ENCODE measurements around the gene GALNT18. TPM values are rescaled to one million over a fixed set of nuclear protein-coding genes. Genes with fewer than 3 reads are reported as not detected.

Gene GALNT18
- total RNA-seq, 1 donor, result 4.7 TPM

DNA sequence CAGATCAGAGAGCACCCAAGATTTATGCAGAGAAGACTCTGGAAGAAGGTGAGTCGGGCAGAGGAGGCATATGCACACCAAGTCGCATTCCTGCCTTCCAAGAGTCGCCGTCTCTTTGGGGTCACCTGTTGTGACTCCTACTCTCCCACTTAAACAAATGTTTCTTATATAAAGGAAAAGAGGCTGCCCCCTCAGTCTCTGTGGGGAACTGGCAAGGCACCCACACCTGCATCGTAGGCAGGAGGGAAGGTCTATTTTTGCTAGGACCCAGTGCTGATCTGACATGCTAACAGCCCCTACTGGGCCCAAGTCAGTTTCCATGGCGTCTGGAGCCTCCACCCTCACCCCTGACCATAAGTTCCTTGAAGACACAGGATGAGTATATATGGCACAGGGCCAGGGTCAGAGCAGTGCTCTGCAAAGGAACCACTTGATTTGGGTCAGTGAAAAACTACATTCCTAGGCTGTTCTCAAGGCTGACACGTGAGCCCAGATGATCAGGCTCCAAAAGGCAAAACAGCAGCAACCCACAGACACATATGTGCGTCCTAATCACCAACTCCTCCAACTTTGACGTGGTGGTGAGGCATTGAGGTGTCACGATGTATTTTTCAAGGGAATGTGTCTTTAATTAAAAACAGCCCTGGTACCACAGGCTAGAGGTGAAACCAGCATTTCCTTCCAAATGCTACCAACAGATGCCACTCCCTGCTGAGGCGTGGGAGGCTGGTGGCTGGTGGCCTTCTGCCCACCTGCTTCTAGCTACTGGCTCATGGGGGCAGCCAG, 213.2 kb downstream of the GALNT18 start:
- Histone ChIP-seq H2AFZ (ENCODE audit: low read length) (no peak overlapping the region), H3K27ac (ENCODE audit: low read depth, low read length) (no peak overlapping the region), H3K36me3 (ENCODE audit: insufficient read depth, low read length) (no peaks in the 10 kb centered on the region), H3K4me1 (ENCODE audit: insufficient read depth, low read length) (no peaks in the 10 kb centered on the region), H3K79me2 (ENCODE audit: insufficient read depth, low read length) (no peaks in the 10 kb centered on the region), H3K4me2 (ENCODE audit: insufficient read depth, low read length) (no peak overlapping the region), H3K4me3 (ENCODE audit: insufficient read depth, low read length) (no peak overlapping the region), H3K9me3 (ENCODE audit: low read depth, low read length) (no peaks in the 10 kb centered on the region), H3K27me3 (ENCODE audit: insufficient read depth, low read length) (peaks cover 28% of the 10 kb centered on the region), H4K20me1 (ENCODE audit: insufficient read depth, low read length) (no peaks in the 10 kb centered on the region)
- no peak for DNase-seq (ENCODE audit: insufficient read length, low spot score, missing footprints)
- TF ChIP-seq, protein P1, sequence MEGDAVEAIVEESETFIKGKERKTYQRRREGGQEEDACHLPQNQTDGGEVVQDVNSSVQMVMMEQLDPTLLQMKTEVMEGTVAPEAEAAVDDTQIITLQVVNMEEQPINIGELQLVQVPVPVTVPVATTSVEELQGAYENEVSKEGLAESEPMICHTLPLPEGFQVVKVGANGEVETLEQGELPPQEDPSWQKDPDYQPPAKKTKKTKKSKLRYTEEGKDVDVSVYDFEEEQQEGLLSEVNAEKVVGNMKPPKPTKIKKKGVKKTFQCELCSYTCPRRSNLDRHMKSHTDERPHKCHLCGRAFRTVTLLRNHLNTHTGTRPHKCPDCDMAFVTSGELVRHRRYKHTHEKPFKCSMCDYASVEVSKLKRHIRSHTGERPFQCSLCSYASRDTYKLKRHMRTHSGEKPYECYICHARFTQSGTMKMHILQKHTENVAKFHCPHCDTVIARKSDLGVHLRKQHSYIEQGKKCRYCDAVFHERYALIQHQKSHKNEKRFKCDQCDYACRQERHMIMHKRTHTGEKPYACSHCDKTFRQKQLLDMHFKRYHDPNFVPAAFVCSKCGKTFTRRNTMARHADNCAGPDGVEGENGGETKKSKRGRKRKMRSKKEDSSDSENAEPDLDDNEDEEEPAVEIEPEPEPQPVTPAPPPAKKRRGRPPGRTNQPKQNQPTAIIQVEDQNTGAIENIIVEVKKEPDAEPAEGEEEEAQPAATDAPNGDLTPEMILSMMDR (IDR thresholded peaks at IDR 0.05; ENCODE audit: extremely low read depth, low read depth, low read length), result no peak

DNA sequence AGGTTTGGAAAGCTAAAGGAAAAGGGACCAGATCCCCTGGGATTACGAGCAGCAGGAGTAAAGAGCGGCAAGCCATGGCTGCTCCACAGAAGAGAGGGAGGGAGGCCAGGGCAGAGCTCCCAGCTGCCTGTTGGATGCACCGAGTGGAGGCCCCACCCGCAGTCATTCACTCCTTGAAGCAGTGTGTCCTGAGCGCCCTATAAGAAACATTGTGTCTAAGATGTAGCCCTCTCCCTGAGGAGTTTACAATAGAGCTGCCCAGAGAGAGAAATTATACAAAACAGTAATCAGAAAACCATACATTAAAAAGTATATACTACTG, 214.1 kb downstream of the GALNT18 start:
- H3K27me3 ChIP-seq (ENCODE audit: insufficient read depth, low read length), result peaks cover 37% of the 10 kb centered on the region
- DNase-seq (ENCODE audit: insufficient read length, low spot score, missing footprints), result no peak
- TF ChIP-seq, protein P1 (IDR thresholded peaks at IDR 0.05; ENCODE audit: extremely low read depth, low read depth, low read length), result no peak
- H3K4me3 ChIP-seq (ENCODE audit: insufficient read depth, low read length), result no peak overlapping the region
- no peak overlapping the region for H2AFZ ChIP-seq (ENCODE audit: low read length)
- H3K27ac ChIP-seq (ENCODE audit: low read depth, low read length), result no peak overlapping the region
- H4K20me1 ChIP-seq (ENCODE audit: insufficient read depth, low read length), result no peaks in the 10 kb centered on the region
- no peak overlapping the region for H3K4me2 ChIP-seq (ENCODE audit: insufficient read depth, low read length)
- H3K79me2 ChIP-seq (ENCODE audit: insufficient read depth, low read length), result no peaks in the 10 kb centered on the region
- H3K9me3 ChIP-seq (ENCODE audit: low read depth, low read length), result no peaks in the 10 kb centered on the region
- H3K36me3 ChIP-seq (ENCODE audit: insufficient read depth, low read length), result no peaks in the 10 kb centered on the region
- no peaks in the 10 kb centered on the region for H3K4me1 ChIP-seq (ENCODE audit: insufficient read depth, low read length)

DNA sequence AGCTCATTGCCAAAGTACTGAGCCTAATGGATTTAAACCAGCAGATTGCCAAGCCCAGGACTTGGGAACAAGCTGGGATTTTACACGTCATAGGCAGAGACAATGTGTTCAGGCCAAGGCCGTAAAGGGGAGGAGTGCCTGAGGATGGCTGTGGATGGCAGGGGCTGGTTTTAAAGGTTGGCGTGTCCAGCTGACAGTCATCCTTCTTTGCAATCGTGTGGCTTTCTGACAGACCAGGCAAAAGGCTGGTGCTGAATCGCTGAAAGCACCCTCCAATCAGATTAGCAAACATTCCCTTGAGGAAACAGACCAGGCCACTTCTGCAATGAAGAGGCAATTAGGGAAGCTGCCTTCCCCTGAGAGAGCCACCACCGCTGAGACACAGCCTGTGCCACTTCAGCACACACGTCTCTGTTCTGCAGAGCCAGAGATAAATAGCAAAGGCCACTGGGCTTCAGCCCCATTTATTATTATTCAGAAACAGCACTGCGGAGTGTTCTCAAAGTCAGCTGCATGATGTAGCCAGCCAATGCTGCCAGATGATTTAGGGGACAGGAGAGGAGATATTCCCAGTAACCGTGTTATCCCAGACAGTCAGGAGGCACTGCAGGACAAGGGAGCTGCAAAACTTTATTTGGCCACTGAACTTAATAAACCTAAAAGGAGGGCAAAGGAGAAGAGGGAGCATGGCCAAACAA, 214.6 kb downstream of the GALNT18 start:
- Histone ChIP-seq H3K9me3 (ENCODE audit: low read depth, low read length) (no peaks in the 10 kb centered on the region), H4K20me1 (ENCODE audit: insufficient read depth, low read length) (no peaks in the 10 kb centered on the region), H3K27me3 (ENCODE audit: insufficient read depth, low read length) (peaks cover 41% of the 10 kb centered on the region), H3K4me3 (ENCODE audit: insufficient read depth, low read length) (no peak overlapping the region), H3K79me2 (ENCODE audit: insufficient read depth, low read length) (no peaks in the 10 kb centered on the region), H3K4me2 (ENCODE audit: insufficient read depth, low read length) (no peak overlapping the region), H2AFZ (ENCODE audit: low read length) (no peak overlapping the region), H3K27ac (ENCODE audit: low read depth, low read length) (no peak overlapping the region), H3K4me1 (ENCODE audit: insufficient read depth, low read length) (no peaks in the 10 kb centered on the region), H3K36me3 (ENCODE audit: insufficient read depth, low read length) (no peaks in the 10 kb centered on the region)
- TF ChIP-seq, protein P1 (IDR thresholded peaks at IDR 0.05; ENCODE audit: extremely low read depth, low read depth, low read length), result no peak
- DNase-seq (ENCODE audit: insufficient read length, low spot score, missing footprints), result no peak

DNA sequence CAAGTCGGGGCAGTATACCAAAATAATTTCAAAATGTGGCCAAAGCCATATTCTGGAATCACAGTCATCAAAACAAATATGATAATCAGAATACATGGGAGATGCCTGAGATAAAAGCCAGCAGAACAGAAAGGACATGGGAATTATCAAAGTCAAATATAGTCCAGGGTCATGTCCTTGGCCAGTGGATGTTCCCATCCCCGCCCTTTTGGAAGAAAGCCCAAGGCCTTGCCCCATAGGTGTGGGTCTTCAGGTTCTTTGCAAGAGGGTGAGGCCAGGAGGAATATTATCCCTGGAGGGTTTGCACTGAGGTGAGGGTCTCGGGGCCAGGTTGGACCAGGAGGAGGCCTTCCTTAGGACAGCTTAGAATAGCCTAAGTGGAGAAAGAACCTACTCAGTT, 215.2 kb downstream of the GALNT18 start:
- Histone ChIP-seq H3K4me2 (ENCODE audit: insufficient read depth, low read length) (no peak overlapping the region), H3K9me3 (ENCODE audit: low read depth, low read length) (no peaks in the 10 kb centered on the region), H3K36me3 (ENCODE audit: insufficient read depth, low read length) (no peaks in the 10 kb centered on the region), H2AFZ (ENCODE audit: low read length) (no peak overlapping the region), H3K27me3 (ENCODE audit: insufficient read depth, low read length) (peaks cover 38% of the 10 kb centered on the region), H3K79me2 (ENCODE audit: insufficient read depth, low read length) (no peaks in the 10 kb centered on the region), H4K20me1 (ENCODE audit: insufficient read depth, low read length) (no peaks in the 10 kb centered on the region), H3K4me3 (ENCODE audit: insufficient read depth, low read length) (no peak overlapping the region), H3K4me1 (ENCODE audit: insufficient read depth, low read length) (no peaks in the 10 kb centered on the region), H3K27ac (ENCODE audit: low read depth, low read length) (no peak overlapping the region)
- no peak for DNase-seq (ENCODE audit: insufficient read length, low spot score, missing footprints)
- TF ChIP-seq, protein P1 (IDR thresholded peaks at IDR 0.05; ENCODE audit: extremely low read depth, low read depth, low read length), result no peak

All from osteoblast (primary cell).